ENCODE data around the gene CHPF2. TPM values are rescaled to one million over a fixed set of nuclear protein-coding genes. Genes with fewer than 3 reads are reported as not detected.
A peak's percentile ranks its signal among the peaks of the same experiment; 100 is the strongest.

The CHPF2 gene
- polyA plus RNA-seq, 4 donors: 11.6 to 27.2 (median 18.1) TPM

- H3K9me3 ChIP-seq (ENCODE audit: control insufficient read depth in 2 of 2, insufficient read depth in 1 of 2, low read depth in 1 of 2, low read length in 1 of 2): no peaks in the 10 kb centered on the region
- no peak for FAIRE-seq
Measured at GRCh38 chr7:151265351-151265931, 33.2 kb downstream of the CHPF2 start.

GRCh38 chr7:151269511-151269910, 37.2 kb downstream of the CHPF2 start:
- 91 to 96% (median 94%) methylated on average over 10 of the region's 10 CpGs for WGBS, 3 donors
- H3K4me3 ChIP-seq (ENCODE audit: low read depth in 1 of 3, low read length in 3 of 3): no peak overlapping the region
- no peaks in the 10 kb centered on the region for H3K9me3 ChIP-seq (ENCODE audit: control insufficient read depth in 2 of 2, insufficient read depth in 1 of 2, low read depth in 1 of 2, low read length in 1 of 2)
- FAIRE-seq (no peak), DNase-seq (no peak)
- H3K36me3 ChIP-seq (ENCODE audit: control insufficient read depth in 3 of 3, insufficient read depth in 2 of 3, low read depth in 1 of 3, low read length in 3 of 3): no peaks in the 10 kb centered on the region
- no peak overlapping the region for H3K27ac ChIP-seq (ENCODE audit: low read depth in 1 of 3, low read length in 2 of 3)
- H3K27me3 ChIP-seq (ENCODE audit: control insufficient read depth in 3 of 3, insufficient read depth in 3 of 3, low read length in 3 of 3): peaks cover 0 to 4% (median 0%) of the 10 kb centered on the region in 3 donors
- H3K4me1 ChIP-seq (ENCODE audit: control insufficient read depth in 3 of 3, insufficient read depth in 2 of 3, low read depth in 1 of 3, low read length in 2 of 3): peaks cover 0 to 4% (median 0%) of the 10 kb centered on the region in 3 donors

More at GRCh38 chr7:151265351-151265931, 33.2 kb downstream of the CHPF2 start:
- no peak for DNase-seq
- WGBS, 3 donors: 87 to 93% (median 91%) methylated on average over 8 to 9 of the region's 9 CpGs
- Histone ChIP-seq H3K27me3 (ENCODE audit: control insufficient read depth in 3 of 3, insufficient read depth in 3 of 3, low read length in 3 of 3) (peaks cover 0 to 16% (median 3%) of the 10 kb centered on the region in 3 donors), H3K4me3 (ENCODE audit: low read depth in 1 of 3, low read length in 3 of 3) (no peak overlapping the region), H3K4me1 (ENCODE audit: control insufficient read depth in 3 of 3, insufficient read depth in 2 of 3, low read depth in 1 of 3, low read length in 2 of 3) (no peaks in the 10 kb centered on the region), H3K36me3 (ENCODE audit: control insufficient read depth in 3 of 3, insufficient read depth in 2 of 3, low read depth in 1 of 3, low read length in 3 of 3) (no peaks in the 10 kb centered on the region), H3K27ac (ENCODE audit: low read depth in 1 of 3, low read length in 2 of 3) (no peak overlapping the region)

DNA sequence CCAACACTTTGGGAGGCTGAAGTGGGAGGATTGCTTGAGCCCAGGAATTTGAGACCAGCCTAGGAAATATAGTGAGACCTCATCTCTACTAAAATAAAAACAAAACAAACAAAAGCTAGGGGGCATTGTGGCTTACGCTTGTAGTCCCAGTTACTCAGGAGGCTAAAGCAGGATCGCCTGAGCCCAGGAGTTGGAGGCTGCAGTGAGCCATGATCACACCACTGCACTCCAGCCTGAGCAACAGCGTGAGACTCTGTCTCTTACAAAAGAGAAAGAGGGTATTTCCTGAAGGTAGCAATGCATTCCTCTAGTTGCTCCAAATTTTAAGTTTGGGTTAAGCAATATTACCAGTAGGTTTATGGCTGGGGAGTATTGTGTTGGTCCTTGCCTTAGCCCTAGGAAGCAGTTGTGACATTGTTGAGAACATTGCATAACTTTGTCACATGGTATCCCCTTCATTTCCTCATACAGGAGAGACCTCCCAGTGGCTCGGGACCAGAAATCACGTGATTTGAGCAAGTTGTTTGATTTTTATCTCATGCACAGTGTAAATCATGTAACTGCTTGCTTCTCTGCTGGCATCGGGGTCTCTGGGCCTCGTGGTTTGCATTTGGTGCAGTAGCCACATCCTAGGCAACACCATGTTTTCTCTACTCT, 39.5 kb downstream of the CHPF2 start:
- Histone ChIP-seq H3K9me3 (ENCODE audit: control insufficient read depth in 2 of 2, insufficient read depth in 1 of 2, low read depth in 1 of 2, low read length in 1 of 2) (no peaks in the 10 kb centered on the region), H3K27me3 (ENCODE audit: control insufficient read depth in 3 of 3, insufficient read depth in 3 of 3, low read length in 3 of 3) (peaks cover 0 to 20% (median 0%) of the 10 kb centered on the region in 3 donors), H3K36me3 (ENCODE audit: control insufficient read depth in 3 of 3, insufficient read depth in 2 of 3, low read depth in 1 of 3, low read length in 3 of 3) (no peaks in the 10 kb centered on the region), H3K4me3 (ENCODE audit: low read depth in 1 of 3, low read length in 3 of 3) (no peak overlapping the region), H3K4me1 (ENCODE audit: control insufficient read depth in 3 of 3, insufficient read depth in 2 of 3, low read depth in 1 of 3, low read length in 2 of 3) (peaks cover 0 to 4% (median 0%) of the 10 kb centered on the region in 3 donors), H3K27ac (ENCODE audit: low read depth in 1 of 3, low read length in 2 of 3) (peak overlapping the region in 1 of 3 donors; percentile 51)
- WGBS, 3 donors: 46 to 56% (median 48%) methylated on average over 7 of the region's 7 CpGs
- DNase-seq (peak; percentile 8 to 86), FAIRE-seq (no peak)

GRCh38 chr7:151272405-151272804, 40.1 kb downstream of the CHPF2 start:
- no peaks in the 10 kb centered on the region for H3K36me3 ChIP-seq (ENCODE audit: control insufficient read depth in 3 of 3, insufficient read depth in 2 of 3, low read depth in 1 of 3, low read length in 3 of 3)
- peaks cover 0 to 21% (median 0%) of the 10 kb centered on the region in 3 donors for H3K27me3 ChIP-seq (ENCODE audit: control insufficient read depth in 3 of 3, insufficient read depth in 3 of 3, low read length in 3 of 3)
- H3K4me3 ChIP-seq (ENCODE audit: low read depth in 1 of 3, low read length in 3 of 3): no peak overlapping the region
- FAIRE-seq (no peak), DNase-seq (no peak)
- peak overlapping the region in 1 of 3 donors; percentile 51 for H3K27ac ChIP-seq (ENCODE audit: low read depth in 1 of 3, low read length in 2 of 3)
- H3K9me3 ChIP-seq (ENCODE audit: control insufficient read depth in 2 of 2, insufficient read depth in 1 of 2, low read depth in 1 of 2, low read length in 1 of 2): no peaks in the 10 kb centered on the region
- peaks cover 0 to 4% (median 3%) of the 10 kb centered on the region in 3 donors for H3K4me1 ChIP-seq (ENCODE audit: control insufficient read depth in 3 of 3, insufficient read depth in 2 of 3, low read depth in 1 of 3, low read length in 2 of 3)
- 67 to 72% (median 71%) methylated on average over 10 of the region's 10 CpGs for WGBS, 3 donors

- DNase-seq: no peak
- peaks cover 0 to 25% (median 3%) of the 10 kb centered on the region in 3 donors for H3K27me3 ChIP-seq (ENCODE audit: control insufficient read depth in 3 of 3, insufficient read depth in 3 of 3, low read length in 3 of 3)
- peaks cover 0 to 4% (median 3%) of the 10 kb centered on the region in 3 donors for H3K4me1 ChIP-seq (ENCODE audit: control insufficient read depth in 3 of 3, insufficient read depth in 2 of 3, low read depth in 1 of 3, low read length in 2 of 3)
- no peak for FAIRE-seq
- H3K36me3 ChIP-seq (ENCODE audit: control insufficient read depth in 3 of 3, insufficient read depth in 2 of 3, low read depth in 1 of 3, low read length in 3 of 3): no peaks in the 10 kb centered on the region
- H3K4me3 ChIP-seq (ENCODE audit: low read depth in 1 of 3, low read length in 3 of 3): no peak overlapping the region
- WGBS, 3 donors: 75 to 91% (median 88%) methylated on average over 7 of the region's 7 CpGs
- H3K27ac ChIP-seq (ENCODE audit: low read depth in 1 of 3, low read length in 2 of 3): peak overlapping the region in 1 of 3 donors; percentile 51
- no peaks in the 10 kb centered on the region for H3K9me3 ChIP-seq (ENCODE audit: control insufficient read depth in 2 of 2, insufficient read depth in 1 of 2, low read depth in 1 of 2, low read length in 1 of 2)
Measured at GRCh38 chr7:151272877-151273276, 40.6 kb downstream of the CHPF2 start.

DNA sequence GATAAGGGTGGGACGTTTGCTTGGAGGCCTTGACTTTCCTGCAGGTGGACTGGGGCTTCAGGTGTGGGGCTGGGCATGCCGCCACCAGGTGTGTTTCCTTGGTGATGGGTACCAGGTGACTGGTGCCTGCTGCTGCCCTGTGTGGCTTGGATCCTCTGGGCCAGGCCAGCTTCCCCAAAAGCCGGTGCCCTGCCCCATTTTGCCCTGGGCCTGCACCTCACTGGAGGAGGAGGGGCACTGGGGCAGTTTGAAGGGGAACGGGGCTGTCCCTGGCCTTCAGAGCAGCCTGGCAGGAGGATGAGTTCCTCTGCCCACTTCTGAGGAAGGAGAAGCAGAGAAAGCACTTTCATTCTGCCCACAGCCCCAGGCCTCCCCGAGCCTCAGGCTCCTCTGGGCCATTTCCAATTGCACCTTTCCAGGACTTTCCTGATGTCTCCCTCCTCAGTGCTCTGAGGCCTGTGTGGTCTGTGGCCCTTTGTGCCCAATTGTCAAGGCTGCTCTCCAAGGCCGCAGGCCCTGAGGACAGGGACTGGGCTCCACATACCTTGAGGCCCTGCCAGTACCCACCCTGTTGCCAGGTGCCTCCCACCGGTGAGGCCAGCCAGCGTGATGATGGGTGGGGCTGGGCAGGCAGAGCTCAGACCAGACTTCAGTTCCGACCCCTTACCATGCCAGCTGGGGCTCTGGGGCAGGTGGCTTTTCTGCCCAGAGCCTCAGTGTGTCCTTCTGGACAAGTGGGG, 41.5 kb downstream of the CHPF2 start:
- WGBS, 3 donors: 37 to 64% (median 55%) methylated on average over 9 of the region's 9 CpGs
- no peaks in the 10 kb centered on the region for H3K9me3 ChIP-seq (ENCODE audit: control insufficient read depth in 2 of 2, insufficient read depth in 1 of 2, low read depth in 1 of 2, low read length in 1 of 2)
- no peak for FAIRE-seq
- no peak overlapping the region for H3K4me3 ChIP-seq (ENCODE audit: low read depth in 1 of 3, low read length in 3 of 3)
- H3K4me1 ChIP-seq (ENCODE audit: control insufficient read depth in 3 of 3, insufficient read depth in 2 of 3, low read depth in 1 of 3, low read length in 2 of 3): peaks cover 0 to 4% (median 3%) of the 10 kb centered on the region in 3 donors
- H3K36me3 ChIP-seq (ENCODE audit: control insufficient read depth in 3 of 3, insufficient read depth in 2 of 3, low read depth in 1 of 3, low read length in 3 of 3): no peaks in the 10 kb centered on the region
- H3K27me3 ChIP-seq (ENCODE audit: control insufficient read depth in 3 of 3, insufficient read depth in 3 of 3, low read length in 3 of 3): peaks cover 0 to 27% (median 3%) of the 10 kb centered on the region in 3 donors
- no peak for DNase-seq
- H3K27ac ChIP-seq (ENCODE audit: low read depth in 1 of 3, low read length in 2 of 3): no peak overlapping the region

DNA sequence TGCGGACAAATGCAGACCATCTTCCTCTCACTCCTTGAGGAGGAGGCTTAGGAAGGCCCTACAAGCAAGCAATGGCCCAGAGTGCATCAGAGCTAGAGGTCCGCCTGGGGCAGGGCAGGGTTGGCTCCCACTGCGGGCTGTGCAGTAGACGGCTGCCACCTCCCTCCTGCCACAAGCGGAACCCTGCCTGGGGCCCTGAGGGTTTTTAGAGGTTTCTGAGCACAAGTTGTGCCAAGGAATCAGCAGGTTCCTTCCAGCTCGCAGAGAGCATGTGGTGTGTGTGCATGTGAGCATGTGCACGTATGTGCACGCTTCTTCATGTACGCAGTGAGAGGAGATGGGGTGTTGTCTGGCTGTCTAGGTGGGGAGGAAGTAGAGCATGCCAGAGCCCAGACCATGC, 42.1 kb downstream of the CHPF2 start:
- Histone ChIP-seq H3K27ac (ENCODE audit: low read depth in 1 of 3, low read length in 2 of 3) (no peak overlapping the region), H3K36me3 (ENCODE audit: control insufficient read depth in 3 of 3, insufficient read depth in 2 of 3, low read depth in 1 of 3, low read length in 3 of 3) (no peaks in the 10 kb centered on the region), H3K9me3 (ENCODE audit: control insufficient read depth in 2 of 2, insufficient read depth in 1 of 2, low read depth in 1 of 2, low read length in 1 of 2) (no peaks in the 10 kb centered on the region), H3K27me3 (ENCODE audit: control insufficient read depth in 3 of 3, insufficient read depth in 3 of 3, low read length in 3 of 3) (peaks cover 0 to 29% (median 3%) of the 10 kb centered on the region in 3 donors), H3K4me1 (ENCODE audit: control insufficient read depth in 3 of 3, insufficient read depth in 2 of 3, low read depth in 1 of 3, low read length in 2 of 3) (peaks cover 0 to 4% (median 3%) of the 10 kb centered on the region in 3 donors), H3K4me3 (ENCODE audit: low read depth in 1 of 3, low read length in 3 of 3) (no peak overlapping the region)
- DNase-seq: no peak
- FAIRE-seq: no peak
- whole genome bisulfite sequencing, 3 donors: 80 to 97% (median 88%) methylated on average over 9 of the region's 9 CpGs

All from small intestine (tissue), 7 donors.